ENCODE results near the gene DAZL.

GRCh38 chr3:16551342-16551976 lies 53.8 kb downstream of the DAZL start:
- TF ChIP-seq CTCF (IDR thresholded peaks at IDR 0.05) (no peak), POLR2A (IDR thresholded peaks at IDR 0.05) (no peak), POLR2AphosphoS5 (IDR thresholded peaks at IDR 0.05) (no peak)

Data from upper lobe of left lung (tissue), 4 donors.